H9 (cell line): ENCODE results near the gene SNRNP70. TPM values are rescaled to one million over a fixed set of nuclear protein-coding genes. Genes with fewer than 3 reads are reported as not detected.

Experiments used
- DNase-seq: peaks from one replicate; pipeline ENCODE4 v3.0.0-alpha.2; 2017
- H2AFZ ChIP-seq: one replicate; pipeline ENCODE4 v1.6.1; 2013; ENCODE audit warnings: mild to moderate bottlenecking, low read length, control low read depth, moderate library complexity
- H2AK5ac ChIP-seq: 2 replicates; pipeline ENCODE4 v1.6.1; 2013; ENCODE audit warnings: low read length, control low read depth, mixed read lengths; ENCODE audit not compliant: insufficient read length
- H2BK120ac ChIP-seq: one replicate; pipeline ENCODE4 v1.6.1; 2013; ENCODE audit warnings: low read depth, mild to moderate bottlenecking, low read length, control low read depth, inconsistent platforms; ENCODE audit not compliant: poor library complexity, severe bottlenecking
- H2BK12ac ChIP-seq: 2 replicates; pipeline ENCODE4 v1.6.1; 2013; ENCODE audit warnings: low read length, control low read depth, mixed read lengths, low read depth; ENCODE audit not compliant: insufficient read length
- H2BK15ac ChIP-seq: 2 replicates; pipeline ENCODE4 v1.6.1; 2013; ENCODE audit warnings: low read depth, low read length, control low read depth
- H2BK20ac ChIP-seq: one replicate; pipeline ENCODE4 v1.6.1; 2013; ENCODE audit warnings: low read depth, mild to moderate bottlenecking, low read length, control low read depth, inconsistent platforms; ENCODE audit not compliant: poor library complexity, severe bottlenecking
- H2BK5ac ChIP-seq: 2 replicates; pipeline ENCODE4 v1.6.1; 2013; ENCODE audit warnings: low read length, control low read depth, mixed read lengths; ENCODE audit not compliant: insufficient read length
- H3K14ac ChIP-seq: 2 replicates; pipeline ENCODE4 v1.6.1; 2013; ENCODE audit warnings: low read length, control low read depth; ENCODE audit not compliant: insufficient read depth
- H3K18ac ChIP-seq: 2 replicates; pipeline ENCODE4 v1.6.1; 2013; ENCODE audit warnings: low read depth, mild to moderate bottlenecking, mixed read lengths, low read length, control low read depth; ENCODE audit not compliant: insufficient read length
- H3K23ac ChIP-seq: 2 replicates; pipeline ENCODE4 v1.6.1; 2013; ENCODE audit warnings: low read length, control low read depth, mixed read lengths, low read depth; ENCODE audit not compliant: insufficient read length
- H3K23me2 ChIP-seq: 2 replicates; pipeline ENCODE4 v1.6.1; 2013; ENCODE audit warnings: low read depth, mild to moderate bottlenecking, mixed read lengths, low read length, control low read depth; ENCODE audit not compliant: insufficient read length, poor library complexity, severe bottlenecking
- H3K27ac ChIP-seq: 2 replicates; pipeline ENCODE4 v1.5.1; 2013; ENCODE audit warnings: low read length, control low read depth, mixed read lengths, low read depth; ENCODE audit not compliant: insufficient read length
- H3K27me3 ChIP-seq: 2 replicates; pipeline ENCODE4 v1.6.1; 2013; ENCODE audit warnings: low read length, control low read depth, inconsistent platforms; ENCODE audit not compliant: insufficient read depth
- H3K4ac ChIP-seq: 2 replicates; pipeline ENCODE4 v1.6.1; 2013; ENCODE audit warnings: low read depth, mild to moderate bottlenecking, control low read depth, inconsistent platforms, low read length, moderate library complexity
- H3K4me1 ChIP-seq: 2 replicates; pipeline ENCODE4 v1.6.1; 2013; ENCODE audit warnings: low read length, control low read depth, inconsistent platforms; ENCODE audit not compliant: insufficient read depth
- H3K4me2 ChIP-seq: 2 replicates; pipeline ENCODE4 v1.6.1; 2013; ENCODE audit warnings: low read length, control low read depth, mixed read lengths; ENCODE audit not compliant: insufficient read length, insufficient read depth
- H3K56ac ChIP-seq: 2 replicates; pipeline ENCODE4 v1.6.1; 2013; ENCODE audit warnings: low read depth, mild to moderate bottlenecking, mixed read lengths, low read length, control low read depth; ENCODE audit not compliant: insufficient read length
- H3K79me1 ChIP-seq: 2 replicates; pipeline ENCODE4 v1.6.1; 2013; ENCODE audit warnings: low read depth, mild to moderate bottlenecking, moderate library complexity, low read length, control low read depth, inconsistent platforms; ENCODE audit not compliant: insufficient read depth, poor library complexity, severe bottlenecking
- H3K79me2 ChIP-seq: 2 replicates; pipeline ENCODE4 v1.6.1; 2013; ENCODE audit warnings: low read length, control low read depth, inconsistent platforms; ENCODE audit not compliant: insufficient read depth
- H3K9ac ChIP-seq: 2 replicates; pipeline ENCODE4 v1.6.1; 2013; ENCODE audit warnings: low read length, control low read depth, mixed read lengths; ENCODE audit not compliant: insufficient read length; ENCODE audit errors: extremely low read depth
- H3K9me3 ChIP-seq: one replicate; pipeline ENCODE4 v1.6.1; 2013; ENCODE audit warnings: low read depth, low read length, inconsistent platforms; ENCODE audit not compliant: control insufficient read depth
- H3T11ph ChIP-seq: one replicate; pipeline ENCODE4 v1.6.1; 2013; ENCODE audit warnings: mild to moderate bottlenecking, low read length, control low read depth, inconsistent platforms
- H4K20me1 ChIP-seq: one replicate; pipeline ENCODE4 v1.6.1; 2013; ENCODE audit not compliant: control insufficient read depth, insufficient read length, insufficient read depth
- H4K5ac ChIP-seq: 2 replicates; pipeline ENCODE4 v1.6.1; 2013; ENCODE audit warnings: low read depth, mild to moderate bottlenecking, mixed read lengths, low read length, control low read depth; ENCODE audit not compliant: insufficient read length
- H4K8ac ChIP-seq: replicated peaks from 2 replicates; pipeline ENCODE4 v1.6.1; 2013; ENCODE audit warnings: low read length, control low read depth, mixed read lengths, low read depth; ENCODE audit not compliant: insufficient read length
- H4K91ac ChIP-seq: 2 replicates; pipeline ENCODE4 v1.6.1; 2013; ENCODE audit warnings: low read depth, mild to moderate bottlenecking, moderate library complexity, mixed read lengths, low read length, control low read depth; ENCODE audit not compliant: insufficient read length
- H3K27ac Mint-ChIP-seq, 3 experiments: 2 replicates in 2 of 3; 3 replicates in 1 of 3; pipeline ENCODE4 v1.8.0; 2020 to 2021; ENCODE audit warnings: mixed read lengths in 3 of 3, mild to moderate bottlenecking in 1 of 3, moderate library complexity in 1 of 3
- H3K27me3 Mint-ChIP-seq: 2 replicates; pipeline ENCODE4 v1.8.0; 2021; ENCODE audit warnings: low read depth, mild to moderate bottlenecking, moderate library complexity, mixed read lengths
- H3K36me3 Mint-ChIP-seq, 3 experiments: 2 replicates in 2 of 3; 3 replicates in 1 of 3; pipeline ENCODE4 v1.8.0; 2020 to 2021; ENCODE audit warnings: low read depth in 3 of 3, mixed read lengths in 3 of 3; ENCODE audit not compliant: insufficient read depth in 1 of 3
- H3K4me1 Mint-ChIP-seq, 2 experiments: 2 replicates each; pipeline ENCODE4 v1.8.0; 2020; ENCODE audit warnings: mixed read lengths in 2 of 2
- H3K4me3 Mint-ChIP-seq, 2 experiments: 2 replicates in 1 of 2; 3 replicates in 1 of 2; pipeline ENCODE4 v1.8.0; 2020 to 2021; ENCODE audit warnings: mild to moderate bottlenecking in 2 of 2, mixed read lengths in 2 of 2, moderate library complexity in 1 of 2
- H3K9me3 Mint-ChIP-seq, 2 experiments: 2 replicates in 1 of 2; 3 replicates in 1 of 2; pipeline ENCODE4 v1.8.0; 2020; ENCODE audit warnings: mild to moderate bottlenecking in 2 of 2, mixed read lengths in 2 of 2, moderate library complexity in 1 of 2
- CTCF ChIP-seq: fragments of 200-600 bp; sonication (generic); conservative IDR thresholded peaks from 3 replicates; pipeline ENCODE4 v1.8.0; 2021; ENCODE audit warnings: antibody characterized with exemption, mild to moderate bottlenecking
- WGBS: extraction: QIAGEN DNeasy Blood & Tissue Kit; methylation state at CpG from one replicate; pipeline ENCODE4 v1.1.7; 2013; ENCODE audit warnings: missing lambda C conversion rate, low lambda C conversion rate, mixed read lengths; ENCODE audit not compliant: insufficient read length; ENCODE audit errors: extremely low coverage; 5-methylcytosine and 5-hydroxymethylcytosine counted together
- total RNA-seq: library from RNA; stranded (reverse); gene quantifications from 2 replicates; pipeline ENCODE4 v1.2.1, GENCODE V29; 2021

SNRNP70 gene
- total RNA-seq, 1 experiment from 2014 or later: 295 TPM

DNA sequence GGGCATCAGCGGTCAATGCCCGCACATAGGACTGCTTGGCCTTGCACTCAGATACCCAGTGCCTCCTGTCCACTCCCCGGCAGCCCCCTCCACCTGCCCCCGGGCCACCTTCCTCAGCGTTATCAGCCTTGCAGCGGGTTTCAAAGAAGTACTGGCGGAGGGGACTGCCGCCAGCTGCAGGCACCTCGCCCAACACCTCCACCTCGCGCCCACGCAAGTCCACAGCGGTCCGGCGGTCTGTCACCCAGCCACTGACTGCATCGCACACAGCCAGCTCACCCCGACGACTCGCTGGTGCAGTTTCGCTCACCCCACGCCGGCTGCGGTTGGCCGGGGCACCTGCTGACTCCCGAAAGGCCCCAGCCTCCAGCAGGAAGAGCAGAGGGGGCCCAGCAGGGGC, 23.8 kb upstream of the SNRNP70 start:
- Histone ChIP-seq H3T11ph (no peak overlapping the region), H2AK5ac (no peak overlapping the region), H2BK20ac (no peak overlapping the region), H4K8ac (no peak overlapping the region), H3K27ac (no peak overlapping the region), H3K79me1 (no peaks in the 10 kb centered on the region), H3K4me1 (peaks cover 2% of the 10 kb centered on the region; the same call in 1 of the 2 replicates), H2BK12ac (no peak overlapping the region), H3K9me3 (no peaks in the 10 kb centered on the region), H4K20me1 (no peaks in the 10 kb centered on the region), H3K14ac (no peak overlapping the region), H3K23me2 (peaks cover 8% of the 10 kb centered on the region), H4K91ac (no peak overlapping the region), H3K56ac (no peak overlapping the region), H3K18ac (no peak overlapping the region), H3K27me3 (peaks cover 16% of the 10 kb centered on the region; the same call in 1 of the 2 replicates), H3K4me2 (no peak overlapping the region), H3K4ac (no peak overlapping the region), H3K9ac (no peak overlapping the region), H2BK5ac (no peak overlapping the region), H2BK15ac (no peak overlapping the region), H3K79me2 (no peaks in the 10 kb centered on the region), H2BK120ac (no peak overlapping the region), H4K5ac (no peak overlapping the region), H2AFZ (no peak overlapping the region), H3K23ac (no peak overlapping the region)
- no peak for DNase-seq
- Mint-ChIP-seq H3K27me3 (peaks cover 76% of the 10 kb centered on the region), H3K9me3 (peaks cover 0 to 2% of the 10 kb centered on the region in 2 experiments; a peak in 1 of 5 replicates), H3K4me1 (peaks cover 37 to 50% of the 10 kb centered on the region in 2 experiments), H3K27ac (no peak overlapping the region), H3K36me3 (no peaks in the 10 kb centered on the region; a peak in 1 of 7 replicates), H3K4me3 (no peak overlapping the region)
- no peak for TF ChIP-seq CTCF
- no CpG with 5 or more reads among the region's 25 CpGs for WGBS
